GM04503 (cell line): Measurements from ENCODE around the gene CDKN1C.

Experiments used
- DNase-seq: peaks from one replicate; pipeline ENCODE4 v3.0.0-alpha.2; 2012; ENCODE audit warnings: low read depth

Gene CDKN1C

GRCh38 chr11:2869561-2870427 lies 15.8 kb downstream of the CDKN1C start:
- no peak for DNase-seq

- DNase-seq, result no peak
These were observed 16.4 kb downstream of the CDKN1C start for GRCh38 chr11:2869134-2869526.

- no peak for DNase-seq
These were observed 17.0 kb downstream of the CDKN1C start for GRCh38 chr11:2868506-2869133.

GRCh38 chr11:2867722-2868505 lies 17.7 kb downstream of the CDKN1C start:
- DNase-seq, result no peak

- no peak for DNase-seq
These were observed 18.4 kb downstream of the CDKN1C start for GRCh38 chr11:2867142-2867541.

- no peak for DNase-seq
These were observed 19.5 kb downstream of the CDKN1C start for GRCh38 chr11:2865922-2866577.

GRCh38 chr11:2864901-2865300 lies 20.7 kb downstream of the CDKN1C start:
- no peak for DNase-seq

GRCh38 chr11:2863276-2863618 lies 22.3 kb downstream of the CDKN1C start:
- DNase-seq, result no peak

- DNase-seq, result no peak
These were observed 22.9 kb downstream of the CDKN1C start for GRCh38 chr11:2862395-2863275.

GRCh38 chr11:2860636-2861035 lies 24.9 kb downstream of the CDKN1C start:
- no peak for DNase-seq

- no peak for DNase-seq
These were observed 25.9 kb downstream of the CDKN1C start for GRCh38 chr11:2859699-2860037.

GRCh38 chr11:2858995-2859698 lies 26.4 kb downstream of the CDKN1C start:
- DNase-seq, result no peak

- no peak for DNase-seq
These were observed 27.7 kb downstream of the CDKN1C start for GRCh38 chr11:2857918-2858317.

- no peak for DNase-seq
These were observed 28.3 kb downstream of the CDKN1C start for GRCh38 chr11:2857276-2857675.

- no peak for DNase-seq
These were observed 30.4 kb downstream of the CDKN1C start for GRCh38 chr11:2855162-2855561.

- no peak for DNase-seq
These were observed 31.5 kb downstream of the CDKN1C start for GRCh38 chr11:2853997-2854560.

- no peak for DNase-seq
These were observed 32.2 kb downstream of the CDKN1C start for GRCh38 chr11:2853401-2853800.

GRCh38 chr11:2849994-2850770 lies 35.4 kb downstream of the CDKN1C start:
- DNase-seq, result no peak

GRCh38 chr11:2848497-2848896 lies 37.1 kb downstream of the CDKN1C start:
- DNase-seq, result no peak

GRCh38 chr11:2847561-2847960 lies 38.0 kb downstream of the CDKN1C start:
- DNase-seq, result no peak
